Measurements from ENCODE around the gene LHFPL2.

DNA sequence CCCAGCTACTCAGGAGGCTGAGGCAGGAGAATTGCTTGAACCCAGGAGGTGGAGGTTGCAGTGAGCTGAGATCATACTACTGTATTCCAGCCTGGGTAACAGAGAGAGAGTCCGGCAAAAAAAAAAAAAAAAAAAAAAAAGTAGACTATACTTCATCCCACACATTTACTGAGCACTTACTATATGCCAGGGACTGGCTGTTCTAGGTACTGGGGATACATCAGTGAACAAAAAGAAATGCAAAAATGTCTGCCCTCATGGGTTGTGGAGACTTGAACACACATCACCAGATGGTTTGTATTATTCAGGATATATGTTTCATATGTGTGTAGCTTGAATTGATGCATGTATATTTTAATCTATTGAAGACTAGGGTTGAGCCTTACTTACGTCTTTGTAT lies 2.9 kb upstream of the LHFPL2 start:
- TF ChIP-seq, protein P1, sequence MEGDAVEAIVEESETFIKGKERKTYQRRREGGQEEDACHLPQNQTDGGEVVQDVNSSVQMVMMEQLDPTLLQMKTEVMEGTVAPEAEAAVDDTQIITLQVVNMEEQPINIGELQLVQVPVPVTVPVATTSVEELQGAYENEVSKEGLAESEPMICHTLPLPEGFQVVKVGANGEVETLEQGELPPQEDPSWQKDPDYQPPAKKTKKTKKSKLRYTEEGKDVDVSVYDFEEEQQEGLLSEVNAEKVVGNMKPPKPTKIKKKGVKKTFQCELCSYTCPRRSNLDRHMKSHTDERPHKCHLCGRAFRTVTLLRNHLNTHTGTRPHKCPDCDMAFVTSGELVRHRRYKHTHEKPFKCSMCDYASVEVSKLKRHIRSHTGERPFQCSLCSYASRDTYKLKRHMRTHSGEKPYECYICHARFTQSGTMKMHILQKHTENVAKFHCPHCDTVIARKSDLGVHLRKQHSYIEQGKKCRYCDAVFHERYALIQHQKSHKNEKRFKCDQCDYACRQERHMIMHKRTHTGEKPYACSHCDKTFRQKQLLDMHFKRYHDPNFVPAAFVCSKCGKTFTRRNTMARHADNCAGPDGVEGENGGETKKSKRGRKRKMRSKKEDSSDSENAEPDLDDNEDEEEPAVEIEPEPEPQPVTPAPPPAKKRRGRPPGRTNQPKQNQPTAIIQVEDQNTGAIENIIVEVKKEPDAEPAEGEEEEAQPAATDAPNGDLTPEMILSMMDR (IDR thresholded peaks at IDR 0.05; ENCODE audit: low read depth, low read length, poor library complexity, severe bottlenecking): no peak
- no peak for TF ChIP-seq EZH2phosphoT487 (IDR thresholded peaks at IDR 0.05; ENCODE audit: borderline replicate concordance, low read length)
